ENCODE results near the gene ISCA2. TPM values are rescaled to one million over a fixed set of nuclear protein-coding genes. Genes with fewer than 3 reads are reported as not detected.

Gene ISCA2
- total RNA-seq, 1 donor from 2014 or later = 41.6 TPM

DNA sequence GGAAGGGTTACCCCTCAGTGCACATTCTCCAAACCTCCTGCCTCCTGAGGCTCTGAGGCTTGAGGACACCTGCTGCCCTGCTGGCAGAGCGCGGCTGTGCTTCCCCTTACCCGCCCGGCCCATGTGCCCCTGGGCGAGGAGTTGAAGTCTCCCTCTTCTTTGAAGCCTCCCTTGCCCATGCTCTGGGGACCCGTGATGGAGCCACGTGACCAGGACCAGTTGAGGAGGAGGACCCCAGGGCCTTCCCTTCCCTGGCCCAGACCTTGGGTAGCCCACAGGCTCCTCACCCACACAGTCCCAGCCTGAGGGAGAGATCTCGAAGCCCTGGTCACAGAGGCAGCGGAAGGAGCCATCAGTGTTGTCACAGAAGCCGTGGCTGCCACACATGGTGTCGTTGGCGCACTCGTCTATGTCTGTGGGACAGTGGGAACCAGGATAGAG lies 12.9 kb downstream of the ISCA2 start:
- TF ChIP-seq, protein P1, sequence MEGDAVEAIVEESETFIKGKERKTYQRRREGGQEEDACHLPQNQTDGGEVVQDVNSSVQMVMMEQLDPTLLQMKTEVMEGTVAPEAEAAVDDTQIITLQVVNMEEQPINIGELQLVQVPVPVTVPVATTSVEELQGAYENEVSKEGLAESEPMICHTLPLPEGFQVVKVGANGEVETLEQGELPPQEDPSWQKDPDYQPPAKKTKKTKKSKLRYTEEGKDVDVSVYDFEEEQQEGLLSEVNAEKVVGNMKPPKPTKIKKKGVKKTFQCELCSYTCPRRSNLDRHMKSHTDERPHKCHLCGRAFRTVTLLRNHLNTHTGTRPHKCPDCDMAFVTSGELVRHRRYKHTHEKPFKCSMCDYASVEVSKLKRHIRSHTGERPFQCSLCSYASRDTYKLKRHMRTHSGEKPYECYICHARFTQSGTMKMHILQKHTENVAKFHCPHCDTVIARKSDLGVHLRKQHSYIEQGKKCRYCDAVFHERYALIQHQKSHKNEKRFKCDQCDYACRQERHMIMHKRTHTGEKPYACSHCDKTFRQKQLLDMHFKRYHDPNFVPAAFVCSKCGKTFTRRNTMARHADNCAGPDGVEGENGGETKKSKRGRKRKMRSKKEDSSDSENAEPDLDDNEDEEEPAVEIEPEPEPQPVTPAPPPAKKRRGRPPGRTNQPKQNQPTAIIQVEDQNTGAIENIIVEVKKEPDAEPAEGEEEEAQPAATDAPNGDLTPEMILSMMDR (conservative IDR thresholded peaks at IDR 0.05; ENCODE audit: low read depth, low read length) = no peak
- no peak overlapping the region for H3K4me3 ChIP-seq (ENCODE audit: low read depth, low read length)
- DNase-seq (ENCODE audit: low read depth) = no peak

DNA sequence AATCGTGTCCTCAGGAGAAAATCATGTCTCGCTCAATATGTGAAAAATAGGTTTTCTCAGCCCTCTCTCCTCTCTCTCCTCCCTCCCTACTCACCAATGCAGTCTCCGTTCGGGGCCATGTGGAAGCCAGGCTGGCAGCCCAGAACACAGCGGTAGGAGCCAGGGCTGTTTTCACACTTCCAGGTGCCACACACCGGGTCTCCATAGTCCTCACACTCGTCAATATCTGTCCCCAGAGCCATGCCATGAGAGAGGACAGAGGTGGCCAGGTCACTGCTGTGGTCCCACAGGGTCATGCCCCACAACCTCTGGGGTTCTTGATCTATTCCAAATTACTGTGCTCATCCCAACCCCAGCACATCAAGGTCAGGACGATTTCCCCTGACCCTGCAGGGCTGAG lies 13.5 kb downstream of the ISCA2 start:
- no peak for DNase-seq (ENCODE audit: low read depth)
- TF ChIP-seq, protein P1 (conservative IDR thresholded peaks at IDR 0.05; ENCODE audit: low read depth, low read length) = no peak
- H3K4me3 ChIP-seq (ENCODE audit: low read depth, low read length) = no peak overlapping the region

DNA sequence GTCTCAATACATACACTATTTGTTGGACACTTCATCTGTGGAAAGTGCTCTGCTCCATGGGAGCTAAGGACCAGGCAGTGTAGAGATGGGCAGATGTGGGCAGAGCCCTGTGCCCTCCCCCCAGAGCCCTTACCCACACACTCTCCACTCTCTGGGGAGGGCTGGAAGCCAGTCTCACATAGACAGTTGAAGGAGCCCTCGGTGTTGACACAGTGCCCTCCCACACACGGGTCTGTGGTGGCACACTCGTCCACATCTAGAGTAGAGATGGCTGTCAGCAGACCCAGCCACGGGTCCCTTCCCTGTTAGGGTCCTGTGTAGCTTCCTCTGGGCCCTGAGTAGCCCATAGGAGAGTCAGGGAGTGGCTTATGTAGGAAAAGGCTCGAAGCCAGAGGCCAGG lies 14.3 kb downstream of the ISCA2 start:
- no peak overlapping the region for H3K4me3 ChIP-seq (ENCODE audit: low read depth, low read length)
- no peak for DNase-seq (ENCODE audit: low read depth)
- TF ChIP-seq, protein P1 (conservative IDR thresholded peaks at IDR 0.05; ENCODE audit: low read depth, low read length) = no peak

DNA sequence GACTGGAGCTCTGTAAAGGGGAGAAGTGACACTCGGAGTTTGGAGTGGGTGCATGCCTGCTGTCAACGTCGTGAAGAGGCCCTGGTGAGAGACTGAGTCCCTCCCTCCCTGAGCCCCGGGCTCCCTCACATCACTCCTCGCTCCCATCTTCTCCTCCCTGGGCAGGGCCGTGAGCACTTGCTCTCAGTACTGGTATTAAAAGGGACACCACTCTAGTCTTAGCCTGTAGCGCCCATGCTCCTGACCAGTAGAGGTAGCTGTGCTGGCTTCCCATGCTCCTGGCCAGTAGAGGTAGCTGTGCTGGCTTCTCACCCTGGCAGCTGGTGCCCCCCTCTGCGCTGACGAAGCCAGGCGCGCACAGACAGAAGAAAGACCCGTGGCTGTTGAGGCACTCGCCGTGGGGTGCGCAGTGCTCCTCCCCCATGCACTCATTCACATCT lies 14.7 kb downstream of the ISCA2 start:
- DNase-seq (ENCODE audit: low read depth) = no peak
- no peak overlapping the region for H3K4me3 ChIP-seq (ENCODE audit: low read depth, low read length)
- TF ChIP-seq, protein P1 (conservative IDR thresholded peaks at IDR 0.05; ENCODE audit: low read depth, low read length) = peak; percentile 64

DNA sequence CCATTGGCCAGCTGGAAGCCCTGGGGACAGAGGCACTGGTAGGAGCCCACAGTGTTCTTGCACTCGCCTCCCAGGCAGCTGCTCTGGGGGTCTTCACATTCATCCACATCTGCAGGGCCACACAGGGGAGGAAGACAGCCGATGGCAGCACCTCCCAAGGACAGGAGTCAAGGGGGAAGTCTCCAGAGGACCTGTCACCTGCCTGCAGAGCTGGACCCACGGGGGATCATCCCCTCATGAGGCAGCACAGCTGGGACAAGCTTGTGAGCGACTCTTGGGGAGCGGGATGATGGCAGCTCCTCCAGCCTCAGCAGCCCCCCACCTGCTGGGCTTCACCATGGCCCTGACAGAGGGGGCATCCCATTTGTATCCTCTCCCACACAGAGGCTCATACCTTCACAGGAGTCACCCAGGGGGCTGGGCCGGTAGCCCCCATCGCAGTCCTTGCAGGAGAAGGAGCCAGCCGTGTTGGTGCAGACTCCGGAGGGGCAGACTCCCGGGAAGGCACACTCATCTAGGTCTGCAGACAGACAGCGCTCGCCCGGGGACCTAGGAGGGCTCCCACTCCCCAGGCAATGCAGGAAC lies 15.4 kb downstream of the ISCA2 start:
- TF ChIP-seq, protein P1 (conservative IDR thresholded peaks at IDR 0.05; ENCODE audit: low read depth, low read length) = no peak
- DNase-seq (ENCODE audit: low read depth) = no peak
- no peak overlapping the region for H3K4me3 ChIP-seq (ENCODE audit: low read depth, low read length)

DNA sequence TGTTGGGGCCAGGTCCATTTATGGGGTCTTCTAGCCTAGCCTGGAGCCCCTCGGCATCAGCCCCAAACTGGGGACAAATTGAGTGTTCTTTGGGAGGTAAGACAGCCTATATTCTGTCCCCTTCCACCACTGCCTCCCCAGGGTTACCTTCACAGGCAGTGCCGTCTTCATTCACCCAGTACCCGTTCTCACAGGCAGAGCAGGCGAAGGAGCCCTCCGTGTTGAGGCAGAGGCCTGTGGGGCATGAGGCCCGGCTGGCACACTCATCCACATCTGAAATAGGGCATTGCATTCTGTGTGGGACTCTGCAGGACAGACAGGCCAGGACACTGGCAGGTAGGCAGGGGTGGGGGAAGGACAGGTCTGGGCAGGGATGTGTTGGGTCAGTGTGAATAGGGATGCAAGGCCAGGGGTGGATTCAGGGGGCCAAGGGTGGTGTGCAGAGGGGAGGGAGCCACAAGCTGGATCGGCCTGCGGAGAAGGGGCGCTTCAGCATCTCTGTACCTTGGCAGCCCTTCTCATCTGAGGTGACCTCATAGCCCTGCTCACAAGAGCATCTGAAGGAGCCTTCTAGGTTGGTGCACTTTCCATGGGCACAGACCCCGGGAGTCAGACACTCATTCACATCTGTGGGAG lies 16.1 kb downstream of the ISCA2 start:
- TF ChIP-seq, protein P1 (conservative IDR thresholded peaks at IDR 0.05; ENCODE audit: low read depth, low read length) = no peak
- no peak overlapping the region for H3K4me3 ChIP-seq (ENCODE audit: low read depth, low read length)
- DNase-seq (ENCODE audit: low read depth) = no peak
